ENCODE results near the gene TMEM62. TPM values are rescaled to one million over a fixed set of nuclear protein-coding genes. Genes with fewer than 3 reads are reported as not detected.
A peak's percentile ranks its signal among the peaks of the same experiment; 100 is the strongest.
"Not testable (repeated sequence)": the region's sequence is repeated elsewhere in the genome, so short reads cannot be mapped to it uniquely, and the experiment has no call there.

The TMEM62 gene
- total RNA-seq, 2 donors from 2014 or later: 22.9 to 26.7 TPM

GRCh38 chr15:43168192-43169107, 35.1 kb downstream of the TMEM62 start:
- no peak overlapping the region for H3K27ac Mint-ChIP-seq

GRCh38 chr15:43169888-43170287, 36.5 kb downstream of the TMEM62 start:
- H3K27ac Mint-ChIP-seq: no peak overlapping the region

More at GRCh38 chr15:43168192-43169107, 35.1 kb downstream of the TMEM62 start:
- no peak for DNase-seq
- no peaks in the 10 kb centered on the region for H3K9me3 ChIP-seq (ENCODE audit: control insufficient read depth, low read length, poor library complexity, severe bottlenecking)
- Mint-ChIP-seq H3K4me3 (no peak overlapping the region), H3K36me3 (ENCODE audit: low read depth) (peaks cover 6% of the 10 kb centered on the region), H3K4me1 (no peaks in the 10 kb centered on the region), H3K27me3 (no peaks in the 10 kb centered on the region)
- ATAC-seq: no peak

GRCh38 chr15:43175656-43176309, 42.4 kb downstream of the TMEM62 start:
- not testable (repeated sequence) for DNase-seq; H3K27me3 Mint-ChIP-seq; ATAC-seq; H3K9me3 ChIP-seq (ENCODE audit: control insufficient read depth, low read length, poor library complexity, severe bottlenecking); H3K27ac Mint-ChIP-seq; H3K36me3 Mint-ChIP-seq (ENCODE audit: low read depth); H3K4me3 Mint-ChIP-seq; H3K4me1 Mint-ChIP-seq

More at GRCh38 chr15:43169888-43170287, 36.5 kb downstream of the TMEM62 start:
- DNase-seq (no peak), ATAC-seq (no peak)
- H3K4me1 Mint-ChIP-seq: no peaks in the 10 kb centered on the region
- no peaks in the 10 kb centered on the region for H3K27me3 Mint-ChIP-seq
- H3K9me3 ChIP-seq (ENCODE audit: control insufficient read depth, low read length, poor library complexity, severe bottlenecking): no peaks in the 10 kb centered on the region
- H3K4me3 Mint-ChIP-seq: no peak overlapping the region
- H3K36me3 Mint-ChIP-seq (ENCODE audit: low read depth): peaks cover 7% of the 10 kb centered on the region

DNA sequence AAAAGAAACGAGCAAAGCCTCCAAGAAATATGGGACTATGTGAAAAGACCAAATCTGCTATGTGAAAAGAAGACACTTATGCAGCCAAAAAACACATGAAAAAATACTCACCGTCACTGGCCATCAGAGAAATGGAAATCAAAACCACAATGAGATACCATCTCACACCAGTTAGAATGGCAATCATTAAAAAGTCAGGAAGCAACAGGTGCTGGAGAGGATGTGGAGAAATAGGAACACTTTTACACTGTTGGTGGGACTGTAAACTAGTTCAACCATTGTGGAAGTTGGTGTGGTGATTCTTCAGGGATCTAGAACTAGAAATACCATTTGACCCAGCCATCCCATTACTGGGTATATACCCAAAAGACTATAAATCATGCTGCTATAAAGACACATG, 43.8 kb downstream of the TMEM62 start:
- H3K27me3 Mint-ChIP-seq, ATAC-seq, H3K27ac Mint-ChIP-seq: not testable (repeated sequence)

GRCh38 chr15:43183270-43183669, 49.9 kb downstream of the TMEM62 start:
- Mint-ChIP-seq H3K27ac (peak overlapping the region; percentile 74), H3K36me3 (ENCODE audit: low read depth) (peaks cover 2% of the 10 kb centered on the region), H3K27me3 (no peaks in the 10 kb centered on the region), H3K4me1 (peaks cover 28% of the 10 kb centered on the region), H3K4me3 (peak overlapping the region; percentile 3)
- no peaks in the 10 kb centered on the region for H3K9me3 ChIP-seq (ENCODE audit: control insufficient read depth, low read length, poor library complexity, severe bottlenecking)
- no peak for DNase-seq
- no peak for ATAC-seq

More for the DNA sequence above, 43.8 kb downstream of the TMEM62 start:
- not testable (repeated sequence) for H3K36me3 Mint-ChIP-seq (ENCODE audit: low read depth); H3K4me3 Mint-ChIP-seq; H3K4me1 Mint-ChIP-seq; H3K9me3 ChIP-seq (ENCODE audit: control insufficient read depth, low read length, poor library complexity, severe bottlenecking); DNase-seq

DNA sequence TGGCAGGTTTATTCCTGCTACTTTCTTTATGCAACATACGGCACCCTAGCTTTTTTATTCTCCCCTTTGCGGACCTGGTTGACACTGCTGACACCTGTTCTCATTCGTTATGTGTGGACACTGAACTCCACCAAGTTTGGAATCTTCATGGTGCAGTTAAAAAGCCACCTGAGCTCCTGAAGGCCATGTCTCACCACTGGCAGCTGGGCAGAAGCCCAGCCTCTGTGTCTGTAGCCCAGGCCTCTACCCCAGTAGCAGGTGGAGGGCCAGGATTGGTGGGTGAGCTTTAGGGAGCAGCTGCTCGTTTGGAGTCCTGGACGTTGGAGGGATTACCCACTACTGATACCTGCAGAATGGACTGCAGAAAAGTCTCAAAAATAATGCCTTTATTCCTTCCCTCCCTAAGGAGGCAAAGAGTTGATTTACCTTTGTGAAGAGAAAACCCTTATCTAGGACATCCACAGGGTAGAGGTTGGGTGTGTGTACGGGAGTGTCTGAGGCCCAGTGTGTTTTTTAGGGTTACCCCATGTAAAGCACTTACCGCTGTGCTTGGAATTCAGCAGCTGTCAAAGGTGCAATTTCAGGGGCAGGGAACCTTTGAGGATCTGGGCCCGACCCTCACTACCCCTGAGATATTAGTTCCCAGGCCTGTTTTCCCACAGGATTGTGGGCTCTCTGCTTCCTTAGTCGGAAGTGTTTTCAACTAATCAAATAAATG, 51.2 kb downstream of the TMEM62 start:
- Mint-ChIP-seq H3K36me3 (ENCODE audit: low read depth) (peaks cover 5% of the 10 kb centered on the region), H3K4me3 (peak overlapping the region; percentile 92), H3K27ac (peak overlapping the region; percentile 96), H3K27me3 (no peaks in the 10 kb centered on the region), H3K4me1 (peaks cover 33% of the 10 kb centered on the region)
- H3K9me3 ChIP-seq (ENCODE audit: control insufficient read depth, low read length, poor library complexity, severe bottlenecking): no peaks in the 10 kb centered on the region
- ATAC-seq: no peak
- no peak for DNase-seq

GRCh38 chr15:43185157-43186002, 52.0 kb downstream of the TMEM62 start, which contains the start of gene CCNDBP1:
TSS of gene CCNDBP1 (plus strand) at chr15:43185403. CDS start at chr15:43185499, 96 bp downstream.
- H3K9me3 ChIP-seq (ENCODE audit: control insufficient read depth, low read length, poor library complexity, severe bottlenecking): no peaks in the 10 kb centered on the region
- peak; percentile 69 to 79 (median 76) for DNase-seq
- ATAC-seq: peak; percentile 86
- Mint-ChIP-seq H3K4me1 (peaks cover 37% of the 10 kb centered on the region), H3K27ac (peak within 1 kb of the TSS; percentile 96), H3K27me3 (no peaks in the 10 kb centered on the region), H3K4me3 (peak within 1 kb of the TSS; percentile 92), H3K36me3 (ENCODE audit: low read depth) (peaks cover 7% of the 10 kb centered on the region)

DNA sequence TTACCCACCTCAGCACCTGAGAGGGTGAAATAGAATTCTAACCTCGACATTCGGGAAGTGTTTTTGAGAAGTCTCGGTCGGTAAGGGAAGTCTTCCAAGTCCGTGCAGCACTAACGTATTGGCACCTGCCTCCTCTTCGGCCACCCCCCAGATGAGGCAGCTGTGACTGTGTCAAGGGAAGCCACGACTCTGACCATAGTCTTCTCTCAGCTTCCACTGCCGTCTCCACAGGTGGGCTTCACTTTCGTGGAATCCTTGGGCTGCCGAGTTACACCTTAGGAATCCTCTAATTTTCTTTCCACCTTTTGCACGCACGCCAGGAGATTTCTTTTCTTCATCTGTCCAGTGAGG, 52.6 kb downstream of the TMEM62 start:
- Mint-ChIP-seq H3K4me1 (peaks cover 41% of the 10 kb centered on the region), H3K27ac (peak overlapping the region; percentile 96), H3K36me3 (ENCODE audit: low read depth) (peaks cover 7% of the 10 kb centered on the region), H3K27me3 (no peaks in the 10 kb centered on the region), H3K4me3 (peak overlapping the region; percentile 92)
- no peaks in the 10 kb centered on the region for H3K9me3 ChIP-seq (ENCODE audit: control insufficient read depth, low read length, poor library complexity, severe bottlenecking)
- DNase-seq (no peak), ATAC-seq (no peak)

GRCh38 chr15:43187544-43188155, 54.3 kb downstream of the TMEM62 start:
- H3K27ac Mint-ChIP-seq: peak overlapping the region; percentile 96
- DNase-seq (no peak), ATAC-seq (no peak)
- H3K4me3 Mint-ChIP-seq: peak overlapping the region; percentile 92
- no peaks in the 10 kb centered on the region for H3K27me3 Mint-ChIP-seq
- peaks cover 43% of the 10 kb centered on the region for H3K4me1 Mint-ChIP-seq
- H3K36me3 Mint-ChIP-seq (ENCODE audit: low read depth): peaks cover 9% of the 10 kb centered on the region
- H3K9me3 ChIP-seq (ENCODE audit: control insufficient read depth, low read length, poor library complexity, severe bottlenecking): no peaks in the 10 kb centered on the region

- ATAC-seq: no peak
- DNase-seq: no peak
- Mint-ChIP-seq H3K4me1 (peaks cover 36% of the 10 kb centered on the region), H3K27me3 (no peaks in the 10 kb centered on the region), H3K36me3 (ENCODE audit: low read depth) (peaks cover 7% of the 10 kb centered on the region), H3K4me3 (peak overlapping the region; percentile 31), H3K27ac (peak overlapping the region; percentile 51)
- H3K9me3 ChIP-seq (ENCODE audit: control insufficient read depth, low read length, poor library complexity, severe bottlenecking): no peaks in the 10 kb centered on the region
These were observed 55.9 kb downstream of the TMEM62 start for GRCh38 chr15:43189296-43189695.

DNA sequence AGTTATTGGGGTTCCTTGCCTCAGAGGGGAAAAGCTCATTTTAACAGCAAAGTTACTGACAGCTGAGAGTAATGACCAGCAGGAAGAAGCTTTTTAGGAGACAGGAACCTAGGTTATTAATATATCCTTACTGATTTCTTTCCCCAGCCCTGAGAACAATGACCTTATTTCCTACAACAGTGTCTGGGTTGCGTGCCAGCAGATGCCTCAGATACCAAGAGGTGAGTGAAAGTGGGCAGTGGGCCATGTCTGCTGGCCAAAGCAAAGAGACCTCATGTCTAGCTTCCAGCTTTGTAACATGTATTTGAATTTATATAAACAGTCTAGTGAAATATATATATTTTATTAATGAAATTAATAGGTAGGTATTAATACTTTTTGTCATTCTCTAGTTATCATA, 56.8 kb downstream of the TMEM62 start:
- H3K27ac Mint-ChIP-seq: peak overlapping the region; percentile 51
- H3K9me3 ChIP-seq (ENCODE audit: control insufficient read depth, low read length, poor library complexity, severe bottlenecking): no peaks in the 10 kb centered on the region
- H3K4me1 Mint-ChIP-seq: peaks cover 31% of the 10 kb centered on the region
- no peaks in the 10 kb centered on the region for H3K27me3 Mint-ChIP-seq
- no peak overlapping the region for H3K4me3 Mint-ChIP-seq
- ATAC-seq: no peak
- peaks cover 9% of the 10 kb centered on the region for H3K36me3 Mint-ChIP-seq (ENCODE audit: low read depth)
- DNase-seq: no peak

DNA sequence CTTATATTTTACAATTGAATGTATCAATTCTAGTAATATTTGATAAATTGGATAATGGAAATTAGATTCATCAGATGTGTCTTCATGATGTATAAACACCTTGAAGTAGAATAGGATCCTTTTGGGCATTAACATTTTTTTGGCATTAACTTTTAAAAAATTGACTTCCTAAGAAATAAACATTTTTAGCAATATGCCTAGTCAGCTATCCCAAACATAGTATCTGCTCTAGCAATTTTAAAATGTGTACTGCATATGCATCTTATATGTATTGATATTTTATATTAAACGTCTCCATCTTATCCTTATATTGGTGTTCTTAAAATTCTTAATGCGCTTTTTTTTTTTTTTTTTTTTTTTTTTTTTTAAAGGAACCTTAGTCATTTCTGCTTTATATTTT, 60.3 kb downstream of the TMEM62 start:
- H3K27ac Mint-ChIP-seq: no peak overlapping the region
- no peak overlapping the region for H3K4me3 Mint-ChIP-seq
- H3K36me3 Mint-ChIP-seq (ENCODE audit: low read depth): peaks cover 23% of the 10 kb centered on the region
- peaks cover 14% of the 10 kb centered on the region for H3K4me1 Mint-ChIP-seq
- no peak for DNase-seq
- H3K27me3 Mint-ChIP-seq: no peaks in the 10 kb centered on the region
- no peaks in the 10 kb centered on the region for H3K9me3 ChIP-seq (ENCODE audit: control insufficient read depth, low read length, poor library complexity, severe bottlenecking)
- no peak for ATAC-seq

All from T-helper 17 cell (primary cell).